IMR-90 (cell line): ENCODE data around the gene SSR2. TPM values are rescaled to one million over a fixed set of nuclear protein-coding genes. Genes with fewer than 3 reads are reported as not detected.

Experiments
- ATAC-seq: fragments of 200-7000 bp; cut with Tn5 transposase; 2 replicates; pipeline ENCODE4 v1.9.1; 2020; ENCODE audit warnings: low read depth, mild to moderate bottlenecking, moderate library complexity
- BruUV-seq: library from RNA; stranded (reverse); fragments of 400-500 nt; replicated peaks from 2 replicates; lab custom pipeline; 2021; lab: Mats Ljungman, UMichigan
- CTCF ChIA-PET: fragments of 300-600 bp; formaldehyde crosslinking; extraction: SDS; loops from one replicate; lab custom pipeline; 2021; ENCODE audit warnings: antibody characterized with exemption; lab: Yijun Ruan, JAX
- POLR2A ChIA-PET: fragments of 300-600 bp; sonication (Branson Sonifier 250); formaldehyde crosslinking; loops from one replicate; lab custom pipeline; 2022; ENCODE audit warnings: antibody characterized with exemption; ENCODE audit not compliant: unreplicated experiment; lab: Charles Lee
- DNase-seq: peaks from one replicate; pipeline ENCODE4 v3.0.0; 2013
- H2AFZ ChIP-seq: replicated peaks from 2 replicates; pipeline ENCODE3; 2013; ENCODE audit warnings: low read length, mild to moderate bottlenecking; ENCODE audit not compliant: poor library complexity
- H2AK5ac ChIP-seq: 2 replicates; pipeline ENCODE4 v1.6.1; 2013; ENCODE audit warnings: low read depth, low read length, inconsistent platforms
- H2AK9ac ChIP-seq: replicated peaks from 2 replicates; pipeline ENCODE3; 2013; ENCODE audit warnings: mild to moderate bottlenecking, low read depth, low read length, moderate library complexity; ENCODE audit not compliant: poor library complexity
- H2BK120ac ChIP-seq: 2 replicates; pipeline ENCODE4 v1.6.1; 2013; ENCODE audit warnings: low read depth, low read length, inconsistent platforms
- H2BK15ac ChIP-seq: 3 replicates; pipeline ENCODE4 v1.6.1; 2013; ENCODE audit warnings: low read depth, low read length, inconsistent platforms
- H2BK20ac ChIP-seq: 2 replicates; pipeline ENCODE4 v1.6.1; 2013; ENCODE audit warnings: low read depth, mild to moderate bottlenecking, inconsistent platforms, low read length, moderate library complexity
- H2BK5ac ChIP-seq: 2 replicates; pipeline ENCODE4 v1.6.1; 2013; ENCODE audit warnings: mild to moderate bottlenecking, low read depth, low read length, inconsistent platforms; ENCODE audit not compliant: poor library complexity, severe bottlenecking
- H3K14ac ChIP-seq: replicated peaks from 2 replicates; pipeline ENCODE4 v1.6.1; 2013; ENCODE audit warnings: low read depth, low read length, inconsistent platforms
- H3K18ac ChIP-seq: 2 replicates; pipeline ENCODE4 v1.6.1; 2013; ENCODE audit warnings: low read depth, low read length, control low read depth
- H3K23ac ChIP-seq: 2 replicates; pipeline ENCODE4 v1.6.1; 2013; ENCODE audit warnings: low read depth, low read length, inconsistent platforms
- H3K27ac ChIP-seq: 2 replicates; pipeline ENCODE4 v1.5.1; 2013; ENCODE audit warnings: mild to moderate bottlenecking, control low read depth, low read length; ENCODE audit not compliant: insufficient read depth
- H3K27me3 ChIP-seq: 2 replicates; pipeline ENCODE4 v1.6.1; 2013; ENCODE audit warnings: low read length; ENCODE audit not compliant: control insufficient read depth, insufficient read depth
- H3K36me3 ChIP-seq: 2 replicates; pipeline ENCODE4 v1.6.1; 2013; ENCODE audit warnings: low read length, mixed read lengths; ENCODE audit not compliant: control insufficient read depth, insufficient read depth
- H3K4ac ChIP-seq: 2 replicates; pipeline ENCODE4 v1.6.1; 2013; ENCODE audit warnings: low read depth, low read length, inconsistent platforms
- H3K4me1 ChIP-seq: 2 replicates; pipeline ENCODE4 v1.6.1; 2013; ENCODE audit warnings: low read length, mixed read lengths; ENCODE audit not compliant: control insufficient read depth, insufficient read depth
- H3K4me2 ChIP-seq: 2 replicates; pipeline ENCODE4 v1.6.1; 2013; ENCODE audit warnings: low read depth, mild to moderate bottlenecking, control low read depth, low read length, moderate library complexity
- H3K4me3 ChIP-seq: 2 replicates; pipeline ENCODE4 v1.5.1; 2013; ENCODE audit warnings: low read depth, mild to moderate bottlenecking, control low read depth, low read length, moderate library complexity; ENCODE audit not compliant: insufficient read depth
- H3K56ac ChIP-seq: 2 replicates; pipeline ENCODE4 v1.6.1; 2013; ENCODE audit warnings: low read length, inconsistent platforms; ENCODE audit not compliant: insufficient read depth; ENCODE audit errors: extremely low read depth
- H3K79me1 ChIP-seq, 2 experiments: 2 replicates each; pipeline ENCODE4 v1.6.1; 2013; ENCODE audit warnings: low read length in 2 of 2, inconsistent platforms in 1 of 2, low read depth in 1 of 2
- H3K9ac ChIP-seq: 2 replicates; pipeline ENCODE4 v1.6.1; 2013; ENCODE audit warnings: low read depth, low read length, control low read depth
- H3K9me1 ChIP-seq: 2 replicates; pipeline ENCODE4 v1.6.1; 2013; ENCODE audit warnings: low read length, inconsistent platforms; ENCODE audit not compliant: insufficient read depth
- H3K9me3 ChIP-seq: 2 replicates; pipeline ENCODE4 v1.6.1; 2013; ENCODE audit warnings: low read length; ENCODE audit not compliant: control insufficient read depth, insufficient read depth
- H4K20me1 ChIP-seq: 2 replicates; pipeline ENCODE4 v1.6.1; 2013; ENCODE audit warnings: low read length, inconsistent platforms; ENCODE audit not compliant: insufficient read depth
- H4K5ac ChIP-seq: 2 replicates; pipeline ENCODE4 v1.6.1; 2013; ENCODE audit warnings: mild to moderate bottlenecking, low read depth, low read length, control low read depth
- H4K8ac ChIP-seq, 2 experiments: 2 replicates each; pipeline ENCODE4 v1.6.1; 2013; ENCODE audit warnings: low read depth in 2 of 2, low read length in 2 of 2, control low read depth in 1 of 2, inconsistent platforms in 1 of 2
- H4K91ac ChIP-seq: 2 replicates; pipeline ENCODE4 v1.6.1; 2013; ENCODE audit warnings: low read depth, low read length, inconsistent platforms; ENCODE audit not compliant: insufficient read depth
- CEBPB ChIP-seq: IDR thresholded peaks from 2 replicates; pipeline ENCODE4 v1.6.1; 2012; ENCODE audit warnings: low read depth, low read length, improper control_type of control experiment
- CHD1 ChIP-seq: IDR thresholded peaks from 2 replicates; pipeline ENCODE4 v1.6.1; 2012; ENCODE audit warnings: low read depth, low read length, improper control_type of control experiment
- CTCF ChIP-seq: conservative IDR thresholded peaks from 2 replicates; pipeline ENCODE4 v1.5.1; 2012; ENCODE audit warnings: mild to moderate bottlenecking, low read depth, low read length, improper control_type of control experiment
- ELK1 ChIP-seq: fragments of 150-350 bp; IDR thresholded peaks from 2 replicates; pipeline ENCODE4 v1.6.1; 2016; ENCODE audit warnings: low read depth, mild to moderate bottlenecking, low read length, moderate library complexity, borderline replicate concordance
- MAZ ChIP-seq: IDR thresholded peaks from 2 replicates; pipeline ENCODE4 v1.6.1; 2012; ENCODE audit warnings: low read depth, mild to moderate bottlenecking, low read length, improper control_type of control experiment, moderate library complexity, borderline replicate concordance
- MXI1 ChIP-seq: IDR thresholded peaks from 2 replicates; pipeline ENCODE4 v1.6.1; 2012; ENCODE audit warnings: low read depth, mild to moderate bottlenecking, low read length, moderate library complexity, borderline replicate concordance
- NFE2L2 ChIP-seq: fragments of 150-350 bp; IDR thresholded peaks from 2 replicates; pipeline ENCODE4 v1.6.1; 2016; ENCODE audit warnings: low read depth, mild to moderate bottlenecking, low read length
- POLR2A ChIP-seq: IDR thresholded peaks from 2 replicates; pipeline ENCODE4 v1.6.1; 2012; ENCODE audit warnings: mild to moderate bottlenecking, low read depth, low read length
- RAD21 ChIP-seq: IDR thresholded peaks from 2 replicates; pipeline ENCODE4 v1.6.1; 2012; ENCODE audit warnings: low read length, improper control_type of control experiment
- RFX5 ChIP-seq: IDR thresholded peaks from 2 replicates; pipeline ENCODE4 v1.8.0; 2012; ENCODE audit warnings: low read depth, mild to moderate bottlenecking, low read length, moderate library complexity
- SMC3 ChIP-seq: fragments of 150-350 bp; IDR thresholded peaks from 2 replicates; pipeline ENCODE4 v1.6.1; 2016; ENCODE audit warnings: low read depth, mild to moderate bottlenecking, antibody characterized with exemption, low read length, moderate library complexity
- WGBS, 2 experiments: methylation state at CpG; one replicate each; pipeline versions ENCODE4 v1.1.5 to v1.1.7; 2013; ENCODE audit warnings: missing lambda C conversion rate in 2 of 2; ENCODE audit not compliant: insufficient read length in 1 of 2; ENCODE audit errors: extremely low coverage in 2 of 2; 5-methylcytosine and 5-hydroxymethylcytosine counted together
- dilution Hi-C: fragments of 300-500 bp; cut with HindIII; formaldehyde crosslinking; loops from one replicate; pipeline ENCODE4 v1.14.3; 2018; ENCODE audit warnings: low sequenced_read_pairs; ENCODE audit not compliant: unreplicated experiment
- in situ Hi-C: fragments of 300-500 bp; cut with MboI; formaldehyde crosslinking; loops from 3 replicates; pipeline ENCODE4 v1.14.3; 2019; ENCODE audit warnings: low sequenced_read_pairs, inconsistent platforms, mixed read lengths
- intact Hi-C: fragments of 100-400 bp; cut with micrococcal nuclease; formaldehyde crosslinking; loops from 2 replicates; pipeline ENCODE4 v1.10.0; 2022
- polyA plus RNA-seq, 3 experiments: library from polyadenylated mRNA; depleted of rRNA; stranded (reverse); fragments of >200 nt; gene quantifications; 2 replicates each; pipeline ENCODE4 v1.2.3, GENCODE V29; 2012; ENCODE audit warnings: low replicate concordance in 1 of 3
- total RNA-seq: library from RNA; depleted of rRNA; stranded (reverse); fragments of >200 nt; gene quantifications from 2 replicates; pipeline ENCODE4 v1.2.3, GENCODE V29; 2012

Gene SSR2
- total and polyA plus RNA-seq, 2 of the 4 experiments (the other 2 are of a cell fraction) = 553 to 1,264 TPM

GRCh38 chr1:156052862-156053767 is 32.4 kb upstream of the SSR2 start:
- Histone ChIP-seq H2AK9ac (peak overlapping the region; percentile 85), H4K91ac (no peak overlapping the region; the same call in 1 of the 2 replicates), H3K79me1 (peaks cover 30 to 73% of the 10 kb centered on the region in 2 experiments), H2AK5ac (no peak overlapping the region), H3K4ac (peak overlapping the region; percentile 12), H3K18ac (no peak overlapping the region), H3K27me3 (no peaks in the 10 kb centered on the region), H3K9ac (peak overlapping the region; percentile 62), H4K8ac (no peak overlapping the region; a peak in 1 of 4 replicates), H3K4me1 (peaks cover 4% of the 10 kb centered on the region; the same call in 1 of the 2 replicates), H3K36me3 (peaks cover 19% of the 10 kb centered on the region), H3K9me3 (no peaks in the 10 kb centered on the region), H4K5ac (no peak overlapping the region), H2BK20ac (no peak overlapping the region), H2AFZ (peak overlapping the region; percentile 93), H3K56ac (no peak overlapping the region), H3K9me1 (peaks cover 18% of the 10 kb centered on the region), H2BK15ac (no peak overlapping the region), H3K14ac (no peak overlapping the region), H2BK120ac (no peak overlapping the region), H3K4me3 (peak overlapping the region; percentile 68), H3K27ac (peak overlapping the region; percentile 64), H3K23ac (no peak overlapping the region), H3K4me2 (peak overlapping the region; percentile 70), H4K20me1 (0 out of 2 replicates have a peak, but pooled peaks cover 2% of the 10 kb centered on the region), H2BK5ac (no peak overlapping the region)
- dilution Hi-C loops = no loop called here
- ChIA-PET CTCF (no interaction called here), POLR2A (no interaction called here)
- intact Hi-C loops = loop anchor here (2.0 kb wide), 1 partner anchor 26 kb away; no protein-coding TSS in a partner anchor
- no TSS peak for BruUV-seq
- DNase-seq (peak; percentile 69), ATAC-seq (peak; percentile 26)
- in situ Hi-C loops = no loop called here
- whole genome bisulfite sequencing, 2 experiments = 1% methylated on average over 12 of the region's 63 CpGs; no CpG with 5 or more reads in 1 of the 2 experiments
- no peak for TF ChIP-seq SMC3
- no peak for TF ChIP-seq POLR2A
- TF ChIP-seq RAD21 = no peak
- 0 out of 2 replicates have a peak, but pooled peaks have one; percentile 44 for TF ChIP-seq MXI1
- TF ChIP-seq CEBPB = no peak
- no peak for TF ChIP-seq RFX5
- TF ChIP-seq MAZ = 0 out of 2 replicates have a peak, but pooled peaks have one; percentile 12
- no peak for TF ChIP-seq CHD1
- TF ChIP-seq ELK1 = no peak
- TF ChIP-seq NFE2L2 = no peak
- peak; percentile 40 for TF ChIP-seq CTCF
